K562 (cell line): ENCODE measurements around the gene INSL3. TPM values are rescaled to one million over a fixed set of nuclear protein-coding genes. Genes with fewer than 3 reads are reported as not detected.

Experiments
- ATAC-seq: fragments of 200-7000 bp; cut with Tn5 transposase; 3 replicates; pipeline ENCODE4 v1.9.1; 2020; ENCODE audit warnings: moderate library complexity
- BruUV-seq: library from RNA; stranded (reverse); fragments of 400-500 nt; replicated peaks from 2 replicates; lab custom pipeline; 2021; lab: Mats Ljungman, UMichigan
- CTCF ChIA-PET: fragments of 300-600 bp; formaldehyde crosslinking; extraction: SDS; loops from one replicate; lab custom pipeline; 2021; ENCODE audit warnings: low intra/inter-chr PET ratio; lab: Yijun Ruan, JAX
- POLR2A ChIA-PET: fragments of 300-600, 350-650 bp; sonication (Branson Sonifier 250); formaldehyde crosslinking; extraction: SDS; loops from one replicate; lab custom pipeline; 2021; ENCODE audit warnings: antibody characterized with exemption, inconsistent platforms; lab: Yijun Ruan, JAX
- DNase-seq, 4 experiments: peaks; one replicate each; pipeline versions ENCODE4 v3.0.0 to v3.0.0-alpha.2; 2011 to 2018; ENCODE audit warnings: low spot score in 3 of 4, mixed read lengths in 3 of 4; ENCODE audit errors: extremely low read depth in 1 of 4
- FAIRE-seq: peaks from 2 replicates; lab custom pipeline; 2011; peaks lifted over from hg19 to GRCh38; lab: Jason Lieb, UNC
- H2AFZ ChIP-seq: 2 replicates; pipeline ENCODE4 v1.6.0; 2011; ENCODE audit warnings: low read depth, low read length, control low read depth, inconsistent platforms
- H3K27ac ChIP-seq: fragments of 200-600 bp; 3 replicates; pipeline ENCODE4 v1.8.0; 2011; ENCODE audit warnings: low read depth, mild to moderate bottlenecking, control low read depth, inconsistent platforms, low read length, moderate library complexity, mixed read lengths; ENCODE audit errors: extremely low read depth
- H3K27me3 ChIP-seq, 2 experiments: fragments of 300-600 bp in 1 of 2; 2 replicates in 1 of 2; 3 replicates in 1 of 2; pipeline versions ENCODE4 v1.6.0 to v1.8.0; 2011; ENCODE audit warnings: inconsistent platforms in 2 of 2, low read length in 2 of 2, mild to moderate bottlenecking in 1 of 2, mixed read lengths in 1 of 2, moderate library complexity in 1 of 2; ENCODE audit not compliant: control insufficient read depth in 2 of 2, insufficient read depth in 2 of 2
- H3K36me3 ChIP-seq: fragments of 300-600 bp; 3 replicates; pipeline ENCODE4 v1.8.0; 2011; ENCODE audit warnings: mild to moderate bottlenecking, low read length, inconsistent platforms; ENCODE audit not compliant: control insufficient read depth, insufficient read depth
- H3K4me1 ChIP-seq, 2 experiments: fragments of 200-600 bp in 1 of 2; replicated peaks in 1 of 2; 2 replicates in 1 of 2; 3 replicates in 1 of 2; pipeline versions ENCODE4 v1.5.1 to v1.8.0; 2011; ENCODE audit warnings: inconsistent platforms in 2 of 2, low read length in 2 of 2, mild to moderate bottlenecking in 1 of 2, mixed read lengths in 1 of 2, moderate library complexity in 1 of 2; ENCODE audit not compliant: control insufficient read depth in 2 of 2, insufficient read depth in 2 of 2
- H3K4me2 ChIP-seq: 2 replicates; pipeline ENCODE4 v1.6.1; 2011; ENCODE audit warnings: low read length, control low read depth, inconsistent platforms, mixed read lengths; ENCODE audit not compliant: insufficient read depth
- H3K4me3 ChIP-seq: fragments of 200-600 bp; sonication (generic), shearing (Covaris generic); 2 replicates; pipeline ENCODE4 v1.5.1; 2016; ENCODE audit warnings: control low read depth, inconsistent platforms
- H3K79me2 ChIP-seq: fragments of 200-600 bp; 3 replicates; pipeline ENCODE4 v1.8.0; 2011; ENCODE audit warnings: low read length, inconsistent platforms; ENCODE audit not compliant: control insufficient read depth, insufficient read depth
- H3K9ac ChIP-seq, 2 experiments: 2 replicates each; pipeline versions ENCODE4 v1.6.0 to v1.6.1; 2011; ENCODE audit warnings: low read depth in 2 of 2, low read length in 2 of 2, control low read depth in 1 of 2, inconsistent platforms in 1 of 2, mild to moderate bottlenecking in 1 of 2, mixed read lengths in 1 of 2; ENCODE audit not compliant: insufficient read depth in 1 of 2
- H3K9me1 ChIP-seq: one replicate; pipeline ENCODE4 v1.6.0; 2011; ENCODE audit warnings: inconsistent platforms, mild to moderate bottlenecking, low read length, moderate library complexity; ENCODE audit not compliant: control insufficient read depth, insufficient read depth
- H3K9me3 ChIP-seq: replicated peaks from 2 replicates; pipeline ENCODE4 v1.5.1; 2011; ENCODE audit warnings: low read depth, low read length, inconsistent platforms; ENCODE audit not compliant: control insufficient read depth, insufficient read depth
- H4K20me1 ChIP-seq: replicated peaks from 2 replicates; pipeline ENCODE4 v1.6.1; 2011; ENCODE audit warnings: low read length, inconsistent platforms, mixed read lengths; ENCODE audit not compliant: control insufficient read depth, insufficient read depth
- CCNT2 ChIP-seq: IDR thresholded peaks from 2 replicates; pipeline ENCODE4 v1.6.1; 2011; ENCODE audit warnings: borderline replicate concordance, low read depth, mild to moderate bottlenecking, moderate library complexity, mixed read lengths, low read length; ENCODE audit not compliant: insufficient read length; ENCODE audit errors: extremely low read depth
- HDAC1 ChIP-seq, 2 experiments: fragments of 450-650 bp; IDR thresholded peaks; 2 replicates each; pipeline ENCODE4 v1.6.1; 2016 to 2017; ENCODE audit warnings: inconsistent platforms in 1 of 2, mild to moderate bottlenecking in 1 of 2, moderate library complexity in 1 of 2
- MTA2 ChIP-seq: fragments of 450-650 bp; IDR thresholded peaks from 2 replicates; pipeline ENCODE4 v1.6.1; 2016; ENCODE audit warnings: low read depth
- RBFOX2 ChIP-seq: fragments of 200-400 bp; formaldehyde crosslinking; IDR thresholded peaks from 2 replicates; pipeline ENCODE4 v1.6.1; 2017; ENCODE audit warnings: low read depth, mild to moderate bottlenecking, low read length, moderate library complexity
- SNIP1 ChIP-seq: fragments of 450-650 bp; IDR thresholded peaks from 2 replicates; pipeline ENCODE4 v1.7.1; 2017; ENCODE audit warnings: low read depth, mild to moderate bottlenecking
- TBL1XR1 ChIP-seq, 2 experiments: IDR thresholded peaks; 2 replicates each; pipeline ENCODE4 v1.6.1; 2012; ENCODE audit warnings: improper control_type of control experiment in 2 of 2, low read length in 2 of 2, mild to moderate bottlenecking in 1 of 2
- ZBTB33 ChIP-seq: sonication (generic); formaldehyde crosslinking; IDR thresholded peaks from 2 replicates; pipeline ENCODE4 v1.8.1; 2023; ENCODE audit warnings: mild to moderate bottlenecking, missing genetic modification reagents
- ZNF639 ChIP-seq, 2 experiments: fragments of 200-800 bp in 1 of 2; sonication (Bioruptor generic) in 1 of 2; sonication (generic) in 1 of 2; formaldehyde crosslinking in 1 of 2; IDR thresholded peaks in 1 of 2; conservative IDR thresholded peaks in 1 of 2; 2 replicates each; pipeline versions ENCODE4 v1.5.0 to v1.6.1; 2016 to 2020; ENCODE audit warnings: missing compliant biosample characterization in 1 of 2, missing genetic modification characterization in 1 of 2, missing genetic modification reagents in 1 of 2
- WGBS: fragments of 100-300 bp; shearing (Covaris generic); methylation state at CpG from one replicate; pipeline ENCODE4 v1.1.6; 2016; ENCODE audit warnings: low coverage, mixed read lengths; ENCODE audit not compliant: insufficient coverage; ENCODE audit errors: missing lambda C conversion rate; 5-methylcytosine and 5-hydroxymethylcytosine counted together
- in situ Hi-C: fragments of 300-500 bp; cut with MboI; formaldehyde crosslinking; loops from 4 replicates; pipeline ENCODE4 v1.15.0; 2018; ENCODE audit warnings: inconsistent platforms, mixed read lengths
- intact Hi-C: fragments of 100-400 bp; cut with micrococcal nuclease; formaldehyde crosslinking; loops from 2 replicates; pipeline ENCODE4 v1.14.2; 2022
- polyA plus RNA-seq, 8 experiments: library from polyadenylated mRNA; depleted of rRNA in 4 of 8; stranded (reverse) in 5 of 8; unstranded in 3 of 8; fragments of >200 nt; fragmentation: Nextera tagmentation in 2 of 8; fragmentation: Illumina TruSeq in 1 of 8; extraction: Ambion mirVana in 2 of 8; extraction: Trizol in 1 of 8; gene quantifications; 2 replicates each; pipeline versions ENCODE4 v1.2.1 to v1.2.3, GENCODE V29; 2011 to 2014; ENCODE audit warnings: inconsistent platforms in 1 of 8, missing spikeins in 1 of 8
- total RNA-seq, 7 experiments: library from RNA; depleted of rRNA in 6 of 7; stranded (reverse); fragments of >200 nt in 6 of 7; fragmentation: Illumina TruSeq in 2 of 7; extraction: Trizol in 2 of 7; gene quantifications; 2 replicates each; pipeline versions ENCODE4 v1.2.1 to v1.2.3, GENCODE V29; 2011 to 2021; ENCODE audit warnings: low replicate concordance in 1 of 7

Gene INSL3
- total and polyA plus RNA-seq, 9 of the 15 experiments (the other 6 are each of a cell fraction or from before 2014, with no cell fraction given): not detected

- Histone ChIP-seq H3K9ac (peak overlapping the region in 1 of 2 experiments; percentile 90; a peak in 2 of 4 replicates), H3K4me3 (peak overlapping the region; percentile 40; the same call in 1 of the 2 replicates), H3K36me3 (no peaks in the 10 kb centered on the region), H3K27ac (no peak overlapping the region), H3K4me1 (peaks cover 15 to 26% of the 10 kb centered on the region in 2 experiments; a peak in 4 of 5 replicates), H3K4me2 (peak overlapping the region; percentile 74), H2AFZ (peak overlapping the region; percentile 89), H3K79me2 (no peaks in the 10 kb centered on the region), H3K9me1 (no peaks in the 10 kb centered on the region), H4K20me1 (no peaks in the 10 kb centered on the region), H3K9me3 (no peaks in the 10 kb centered on the region), H3K27me3 (peaks cover 4 to 24% of the 10 kb centered on the region in 2 experiments; a peak in 3 of 5 replicates)
- intact Hi-C loops: loop anchor here (5.0 kb wide), 1 partner anchor 63 kb away; the partner anchor contains the start of gene RPL18A
- 11% methylated on average over 9 of the region's 9 CpGs for WGBS
- POLR2A ChIA-PET: interaction anchor here (0.7 kb wide), 1 partner anchor 187 kb away, joined by 3 read pairs; no protein-coding TSS in a partner anchor
- CTCF ChIA-PET: interaction anchor here (0.6 kb wide), 1 partner anchor 30 kb away, joined by 5 read pairs; no protein-coding TSS in a partner anchor
- no peak for ATAC-seq
- no peak for DNase-seq
- no peak for FAIRE-seq
- in situ Hi-C loops: no loop called here
- BruUV-seq: no TSS peak
- TF ChIP-seq MTA2 (no peak), CCNT2 (no peak), RBFOX2 (no peak), SNIP1 (no peak), HDAC1 (IDR thresholded peaks at IDR 0.05) (no peak), ZBTB33 (CRISPR knock-in tag) (no peak), ZNF639 (CRISPR knock-in tag; conservative IDR thresholded peaks at IDR 0.05 in 1 of 2, IDR thresholded peaks at IDR 0.05 in 1 of 2) (no peak), TBL1XR1 (IDR thresholded peaks at IDR 0.05; ENCODE audit: low read length in 2 of 2) (no peak)
Measured at GRCh38 chr19:17794412-17794730, 26.9 kb downstream of the INSL3 start.
